HG02798 (cell line): Measurements from ENCODE around the gene RING1.

Experiments used
- ATAC-seq: cut with Tn5 transposase; IDR thresholded peaks from one replicate; pipeline ENCODE4 v1.9.1; 2021; ENCODE audit warnings: mild to moderate bottlenecking; ENCODE audit not compliant: unreplicated experiment, poor library complexity

The RING1 gene

DNA sequence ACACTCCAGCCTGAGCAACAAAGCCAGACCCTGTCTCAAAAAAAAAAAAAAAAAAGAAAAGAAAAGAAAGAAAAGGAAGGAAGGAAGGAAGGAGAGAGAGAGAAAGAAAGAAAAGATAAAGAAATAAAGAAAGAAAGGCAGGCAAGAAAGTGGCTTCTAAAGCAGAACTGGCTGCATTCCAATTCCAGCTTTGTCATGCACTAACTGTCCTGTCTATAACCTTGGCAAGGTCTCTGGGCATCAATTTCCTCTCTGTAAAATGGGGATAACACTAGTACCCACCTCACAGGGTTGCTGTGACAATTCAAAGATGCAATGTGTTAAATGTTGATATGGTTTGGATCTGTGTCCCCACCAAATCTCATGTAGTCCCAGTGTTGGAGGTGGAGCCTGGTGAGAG is 28.0 kb downstream of the RING1 start:
- ATAC-seq: no peak

DNA sequence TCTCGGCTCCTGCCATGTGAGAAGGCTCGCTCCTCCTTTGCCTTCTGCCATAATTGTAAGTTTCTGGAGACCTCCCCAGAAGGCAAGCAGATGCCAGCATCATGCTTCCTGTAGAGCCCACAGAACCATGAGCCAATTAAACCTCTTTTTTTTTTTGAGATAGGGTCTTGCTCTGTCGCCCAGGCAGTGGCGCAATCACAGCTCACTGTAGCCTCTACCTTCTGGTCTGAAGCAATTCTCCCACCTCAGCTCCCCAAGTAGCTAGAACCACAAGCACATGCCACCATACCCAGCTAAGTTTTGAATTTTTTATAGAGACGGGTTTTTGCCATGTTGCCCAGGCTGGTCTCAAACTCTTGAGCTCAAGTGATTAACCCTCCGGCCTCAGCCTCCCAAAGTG is 28.6 kb downstream of the RING1 start:
- no peak for ATAC-seq

DNA sequence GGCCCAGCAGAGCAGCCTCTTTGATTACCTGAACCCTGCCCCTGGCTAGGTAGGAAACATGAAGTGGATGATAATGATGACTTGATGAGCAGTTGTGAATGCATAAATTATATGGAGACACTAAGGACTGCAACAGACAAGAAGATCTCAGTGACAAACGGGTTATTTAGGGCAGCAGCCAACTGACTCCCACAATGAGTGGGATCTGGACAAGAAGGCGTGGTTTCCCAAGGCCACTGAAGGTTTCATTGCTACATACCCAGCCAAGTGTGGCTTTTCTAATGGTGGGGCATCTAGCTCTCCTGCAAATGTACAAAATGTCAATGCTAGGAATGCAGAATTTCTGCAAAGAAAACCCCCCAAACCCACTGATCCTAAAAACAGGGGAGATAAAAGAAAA is 29.4 kb downstream of the RING1 start:
- ATAC-seq: no peak

DNA sequence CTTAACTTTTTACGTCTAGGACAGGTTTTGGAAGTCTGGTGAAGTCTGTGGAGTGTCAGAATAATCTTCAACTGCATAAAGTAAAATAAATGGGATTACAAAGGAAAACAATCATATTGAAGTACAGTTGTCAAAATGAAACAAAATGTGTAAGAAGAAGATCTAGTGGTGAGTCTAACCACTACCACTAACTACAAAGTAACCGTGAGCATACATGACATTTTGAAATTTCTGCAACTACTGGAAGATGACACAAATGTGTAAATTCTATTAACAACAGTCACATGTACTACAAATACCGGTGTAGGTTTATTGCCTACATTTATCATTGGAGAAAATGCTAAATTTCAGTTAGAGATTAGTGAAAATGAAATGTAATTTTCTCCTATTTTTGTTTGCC is 33.7 kb downstream of the RING1 start:
- no peak for ATAC-seq

DNA sequence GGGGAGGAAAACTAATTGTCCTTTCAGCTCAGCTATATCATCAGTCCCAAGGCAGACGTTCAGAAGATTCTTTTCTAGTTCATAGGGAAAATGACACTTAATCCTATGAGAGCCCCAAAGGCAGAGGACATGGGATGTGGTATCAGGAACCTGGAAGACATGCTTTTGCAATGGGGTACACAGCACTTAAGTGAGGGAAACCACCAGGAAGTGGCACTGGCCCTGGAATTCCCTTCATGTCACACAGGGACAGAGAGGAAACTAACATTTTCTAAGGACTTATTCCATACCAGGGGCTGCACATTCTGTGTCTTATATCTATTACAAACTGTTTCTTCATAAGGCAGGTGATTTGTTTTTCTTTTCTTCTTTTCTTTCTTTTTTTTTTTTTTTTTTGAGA is 35.2 kb downstream of the RING1 start:
- ATAC-seq: no peak

DNA sequence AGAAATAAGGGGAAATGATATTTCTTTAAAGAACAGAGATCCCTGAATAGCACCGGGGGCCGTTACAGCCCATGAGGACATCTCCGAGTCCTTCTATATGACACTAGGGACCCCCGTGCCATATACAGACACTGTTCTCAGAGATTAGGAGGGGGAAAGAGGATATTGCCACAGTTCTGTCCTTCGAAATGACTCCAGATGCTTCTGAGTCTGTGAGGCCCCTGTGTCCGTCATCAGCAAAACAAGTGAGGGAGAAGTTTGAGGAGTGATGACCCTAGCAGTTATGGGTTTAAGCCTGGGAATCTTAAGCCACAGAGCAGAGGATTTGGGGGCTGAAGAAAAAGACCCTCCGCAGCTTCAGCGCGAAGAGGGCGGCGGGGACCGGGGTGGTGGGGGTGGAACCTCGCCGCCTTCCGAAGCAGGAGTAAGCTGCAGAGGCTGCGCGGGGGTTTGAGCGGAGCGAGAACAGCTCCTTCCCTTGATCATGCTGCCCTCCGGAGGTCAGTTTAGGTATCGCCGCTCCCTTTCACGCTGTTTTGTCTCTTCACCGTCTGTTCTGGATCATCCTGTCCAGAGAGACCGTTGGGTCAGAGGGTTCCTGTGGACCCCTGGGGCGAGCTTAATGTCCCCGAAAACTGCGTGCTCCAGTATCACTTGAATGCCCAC is 39.8 kb downstream of the RING1 start:
- peak; percentile 33 for ATAC-seq

DNA sequence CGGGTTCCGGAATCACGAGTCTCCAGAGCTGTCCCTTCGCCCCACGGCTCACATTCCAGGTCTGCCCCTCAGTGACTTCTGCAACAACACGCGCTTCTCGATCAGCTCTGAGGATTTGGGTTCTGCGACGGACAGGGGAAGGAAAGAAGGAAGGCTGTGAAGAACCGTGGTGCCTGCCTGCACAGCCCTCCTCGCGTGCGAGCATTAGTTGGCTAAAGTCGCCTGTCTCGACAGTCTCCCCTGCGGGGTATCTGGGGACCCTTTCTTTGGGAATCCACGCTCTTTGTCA is 40.3 kb downstream of the RING1 start:
- peak; percentile 3 for ATAC-seq

DNA sequence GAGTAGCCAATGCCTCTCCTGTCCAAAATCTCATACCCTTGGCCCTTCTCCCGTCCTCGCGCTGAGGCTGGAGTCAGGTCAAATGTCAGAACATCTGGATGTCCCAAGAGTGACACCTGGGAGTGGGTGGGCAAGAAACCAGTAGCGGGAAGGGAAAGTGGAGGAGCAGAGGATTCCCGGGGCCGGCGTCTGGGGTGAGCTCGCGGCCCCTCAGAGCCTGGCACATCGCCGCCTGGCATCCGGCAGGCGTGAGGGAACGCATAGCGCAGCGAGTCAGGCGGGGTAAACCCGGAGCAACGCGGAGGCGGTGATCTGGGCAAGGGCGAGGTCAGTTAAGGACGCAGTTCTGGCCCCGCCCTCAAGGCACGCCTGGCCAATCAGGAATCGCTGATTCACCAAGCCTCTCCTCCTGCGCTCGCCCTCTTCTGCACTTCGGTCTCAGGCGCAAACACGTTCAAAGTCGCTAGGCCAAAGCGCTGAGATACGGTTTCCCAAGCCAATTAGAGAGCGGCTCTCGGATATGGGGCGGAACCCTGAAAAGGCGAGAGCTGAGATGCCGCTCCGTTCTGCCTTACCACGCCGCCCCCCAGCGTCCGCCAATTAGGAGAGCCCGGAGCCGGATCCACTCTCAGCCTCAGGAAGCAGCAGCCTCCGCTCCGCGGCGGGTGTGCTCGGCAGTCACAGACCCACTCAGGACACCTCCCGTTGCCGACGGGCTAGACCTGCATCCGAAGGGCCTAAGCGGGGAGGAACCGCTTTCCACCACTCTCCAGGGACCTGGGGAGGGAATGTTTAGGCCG is 40.8 kb downstream of the RING1 start:
- ATAC-seq: peak; percentile 93

DNA sequence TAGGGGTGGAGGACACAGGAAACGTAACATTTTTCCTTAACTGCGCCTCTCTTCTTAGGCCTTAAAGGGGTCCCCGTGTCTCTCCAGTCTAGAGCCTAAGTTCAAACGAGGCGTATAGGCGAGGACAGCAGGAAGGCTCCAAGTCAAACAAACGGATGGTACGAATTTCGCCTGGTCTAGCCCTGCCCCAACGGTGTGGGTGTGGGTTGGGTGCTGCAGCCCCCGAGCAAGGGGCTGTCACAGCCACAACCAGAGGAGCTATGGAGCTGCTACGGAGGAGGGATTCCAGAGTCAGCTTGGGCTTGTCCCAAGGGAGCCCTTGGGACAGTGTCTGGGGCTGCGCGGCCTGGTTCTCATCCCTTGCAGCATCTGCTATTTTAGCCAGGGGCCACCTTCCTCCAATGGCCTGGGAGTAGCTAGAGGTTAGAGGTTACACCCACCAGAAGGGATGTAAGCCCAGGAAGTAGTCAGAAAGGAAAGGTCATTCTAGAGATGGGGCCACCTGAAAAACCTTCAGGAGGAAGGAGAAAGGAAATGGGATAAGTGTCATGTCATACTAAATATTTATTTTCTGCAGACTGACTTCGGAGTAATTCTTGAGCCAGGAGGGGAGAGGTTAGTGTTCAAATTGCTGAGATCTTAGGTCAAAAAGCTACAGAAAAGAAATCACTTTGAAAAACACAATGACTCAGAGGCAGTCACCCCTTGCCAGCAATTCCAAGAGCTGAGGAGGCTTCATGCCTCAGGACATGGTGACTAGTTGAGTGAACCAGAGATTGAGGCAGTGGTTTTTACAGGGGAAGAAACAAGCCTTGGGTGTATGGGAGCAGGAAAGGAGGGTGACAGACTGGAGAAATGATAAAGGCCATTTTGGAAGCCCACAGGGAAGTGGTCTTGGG is 41.7 kb downstream of the RING1 start:
- no peak for ATAC-seq

DNA sequence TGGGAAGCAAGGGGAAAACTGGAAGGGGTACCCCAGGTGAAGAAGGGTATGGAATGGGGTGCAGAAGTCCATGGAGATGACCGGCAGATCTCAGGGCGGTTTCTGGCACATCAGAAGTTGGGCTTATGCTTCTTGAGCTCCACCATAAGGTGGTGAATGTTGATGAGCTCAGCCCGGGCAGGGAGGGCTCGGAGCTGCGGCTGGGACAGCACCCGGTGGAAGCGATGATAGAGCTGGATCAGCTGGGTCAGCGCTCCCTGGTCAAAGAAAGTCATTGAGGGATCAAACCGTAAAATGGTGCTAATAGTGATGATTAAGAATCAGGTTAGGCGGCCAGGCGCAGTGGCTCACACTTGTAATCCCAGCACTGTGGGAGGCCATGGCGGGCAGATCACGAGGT is 42.4 kb downstream of the RING1 start:
- no peak for ATAC-seq

DNA sequence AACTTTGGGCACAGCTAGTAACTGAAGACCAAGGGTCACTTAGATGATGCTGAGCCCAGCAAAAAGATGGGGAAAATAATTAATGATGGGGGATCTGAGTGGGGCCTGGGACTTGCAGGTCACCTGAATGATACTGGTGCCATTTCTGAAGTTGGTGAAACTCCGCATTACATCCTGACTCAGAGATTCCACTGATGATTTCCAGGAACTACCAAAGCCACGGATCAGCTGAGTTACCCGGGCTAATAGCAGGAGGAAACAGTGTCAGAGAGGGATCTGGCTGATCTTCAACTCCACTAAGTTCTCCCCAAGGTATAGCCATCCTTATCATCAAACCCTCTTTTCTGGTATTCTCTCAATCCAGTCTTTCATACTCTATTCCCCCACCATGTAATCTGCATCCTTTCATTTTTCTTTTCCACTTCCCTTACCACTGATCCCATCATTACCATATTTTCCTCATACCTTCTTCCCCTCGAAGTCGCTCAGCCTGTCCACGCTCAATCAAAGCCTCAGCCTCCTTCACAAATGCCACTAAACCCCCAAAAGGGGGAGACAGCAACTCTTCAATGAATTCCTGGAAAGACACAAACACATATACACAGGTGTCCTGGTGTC is 43.2 kb downstream of the RING1 start:
- ATAC-seq: no peak

DNA sequence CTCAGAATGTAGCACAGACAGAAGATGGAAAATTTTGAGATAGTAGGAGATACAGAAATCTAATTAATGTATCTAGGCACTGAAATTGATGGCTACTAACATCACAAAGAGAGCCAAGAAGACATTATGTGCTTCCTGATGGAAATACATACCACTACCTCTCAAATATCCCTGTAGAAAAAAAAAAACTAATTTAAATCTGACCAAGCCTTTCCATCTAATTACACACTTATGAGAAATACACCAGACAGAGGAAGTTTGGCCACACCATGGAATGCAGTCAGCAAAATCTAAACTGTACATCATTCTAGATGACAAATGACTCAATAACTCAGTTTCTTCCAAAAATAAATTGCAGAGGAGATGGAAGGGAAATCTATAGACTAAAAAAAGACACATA is 44.5 kb downstream of the RING1 start:
- ATAC-seq: no peak

DNA sequence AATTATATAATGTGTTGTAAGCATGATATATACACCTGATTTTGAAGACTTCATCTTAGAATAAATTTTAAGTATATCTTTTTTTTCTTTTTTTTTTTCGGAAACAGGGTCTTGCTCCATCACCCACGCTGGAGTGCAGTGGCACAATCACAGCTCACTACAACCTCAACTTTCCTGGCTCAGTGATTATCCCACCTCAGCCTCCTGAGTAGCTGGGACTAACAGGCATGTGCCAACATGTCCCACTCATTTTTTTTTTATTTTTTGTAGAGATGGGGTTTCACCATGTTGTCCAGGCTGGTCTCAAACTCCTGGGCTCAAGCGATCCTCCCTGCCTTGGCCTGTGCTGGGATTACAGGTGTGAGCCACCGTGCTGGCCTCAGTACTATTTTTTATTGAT is 46.3 kb downstream of the RING1 start:
- ATAC-seq: no peak

DNA sequence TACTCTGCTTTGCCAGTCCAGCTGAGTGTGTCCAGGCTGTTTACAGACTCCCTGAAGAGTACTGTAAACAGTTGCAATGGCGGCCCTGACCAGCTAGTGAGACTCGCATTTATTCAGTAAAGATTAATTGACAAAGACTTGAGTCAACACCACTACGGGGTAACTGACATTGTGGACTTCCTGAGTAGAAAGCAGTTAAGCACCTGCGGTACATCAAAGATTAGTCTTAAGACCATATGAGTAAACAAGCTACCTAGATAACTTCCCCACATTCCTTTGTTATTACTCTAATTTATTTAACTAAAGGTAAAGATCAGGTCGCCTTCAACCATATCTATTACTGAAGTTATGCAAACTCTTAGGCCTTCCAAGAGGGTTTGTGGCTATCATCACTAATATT is 50.7 kb downstream of the RING1 start:
- ATAC-seq: no peak
